PC-9 (cell line): ENCODE data around the gene WDR17. TPM values are rescaled to one million over a fixed set of nuclear protein-coding genes. Genes with fewer than 3 reads are reported as not detected.
"Not testable (repeated sequence)": the region's sequence is repeated elsewhere in the genome, so short reads cannot be mapped to it uniquely, and the experiment has no call there.

Experiments
- BruUV-seq: library from RNA; stranded (reverse); fragments of 400-500 nt; replicated peaks from 2 replicates; lab custom pipeline; 2021; lab: Mats Ljungman, UMichigan
- CTCF ChIA-PET: fragments of 300-600 bp; sonication (Branson Sonifier 250); formaldehyde crosslinking; loops from one replicate; lab custom pipeline; 2022; ENCODE audit warnings: antibody characterized with exemption; lab: Charles Lee
- POLR2A ChIA-PET: fragments of 300-600 bp; sonication (Branson Sonifier 250); formaldehyde crosslinking; loops from one replicate; lab custom pipeline; 2022; ENCODE audit warnings: antibody characterized with exemption; ENCODE audit not compliant: unreplicated experiment; lab: Charles Lee
- DNase-seq, 2 experiments: peaks; one replicate each; pipeline versions ENCODE4 v3.0.0 to v3.0.0-alpha.2; 2015 to 2022; ENCODE audit warnings: mixed read lengths in 1 of 2
- H2AFZ ChIP-seq: fragments of 200-600 bp; sonication (generic); 2 replicates; pipeline ENCODE4 v1.8.1; 2017; ENCODE audit warnings: antibody characterized with exemption
- H3F3A ChIP-seq: fragments of 200-600 bp; sonication (generic); 2 replicates; pipeline ENCODE4 v1.8.1; 2017; ENCODE audit warnings: antibody characterized with exemption, mild to moderate bottlenecking, low read depth; ENCODE audit not compliant: insufficient read depth
- H3K27ac ChIP-seq: fragments of 200-600 bp; sonication (generic); 2 replicates; pipeline ENCODE4 v1.6.1; 2016; ENCODE audit warnings: mixed run types
- H3K27me3 ChIP-seq: fragments of 200-600 bp; sonication (generic); 2 replicates; pipeline ENCODE4 v1.6.1; 2016; ENCODE audit warnings: low read depth, mixed run types; ENCODE audit not compliant: insufficient read depth
- H3K36me3 ChIP-seq: fragments of 200-600 bp; sonication (generic); 2 replicates; pipeline ENCODE4 v1.6.1; 2016; ENCODE audit warnings: low read depth, mixed run types
- H3K4me1 ChIP-seq: fragments of 200-600 bp; sonication (generic); replicated peaks from 2 replicates; pipeline ENCODE4 v1.6.1; 2016; ENCODE audit warnings: mixed run types; ENCODE audit not compliant: insufficient read depth
- H3K4me2 ChIP-seq: fragments of 200-600 bp; sonication (generic); 2 replicates; pipeline ENCODE4 v1.6.1; 2017; ENCODE audit warnings: mixed run types
- H3K4me3 ChIP-seq: fragments of 200-600 bp; sonication (generic); 2 replicates; pipeline ENCODE4 v1.6.1; 2016; ENCODE audit warnings: mixed run types
- H3K79me2 ChIP-seq: fragments of 200-600 bp; sonication (generic); 2 replicates; pipeline ENCODE4 v1.6.1; 2017; ENCODE audit warnings: low read depth, mixed run types
- H3K9me2 ChIP-seq: fragments of 200-600 bp; sonication (generic); 2 replicates; pipeline ENCODE4 v1.8.1; 2017; ENCODE audit warnings: mild to moderate bottlenecking; ENCODE audit not compliant: insufficient read depth
- H3K9me3 ChIP-seq: fragments of 200-600 bp; sonication (generic); 2 replicates; pipeline ENCODE4 v1.8.1; 2016; ENCODE audit warnings: low read depth; ENCODE audit not compliant: insufficient read depth
- H4K20me1 ChIP-seq: fragments of 200-600 bp; sonication (generic); 2 replicates; pipeline ENCODE4 v1.8.1; 2017; ENCODE audit not compliant: insufficient read depth
- EZH2 ChIP-seq: fragments of 200-600 bp; sonication (generic); IDR thresholded peaks from 2 replicates; pipeline ENCODE4 v1.8.0; 2017; ENCODE audit warnings: antibody characterized with exemption, low read depth
- intact Hi-C: fragments of 100-400 bp; cut with micrococcal nuclease; formaldehyde crosslinking; loops from one replicate; pipeline ENCODE4 v1.10.0; 2022; ENCODE audit not compliant: unreplicated experiment
- total RNA-seq: library from RNA; stranded (reverse); gene quantifications from 2 replicates; pipeline ENCODE4 v1.2.3, GENCODE V29; 2021
- TF ChIP-seq, protein P1 (sequence below): fragments of 200-600 bp; sonication (generic); conservative IDR thresholded peaks from 2 replicates; pipeline ENCODE4 v1.6.1; 2017; ENCODE audit warnings: mixed run types, antibody characterized with exemption, mild to moderate bottlenecking, moderate library complexity

The WDR17 gene
- total RNA-seq, 1 experiment from 2014 or later: 2.2 TPM

- H3K9me2 ChIP-seq: no peaks in the 10 kb centered on the region
- H3K4me1 ChIP-seq: no peaks in the 10 kb centered on the region
- no peak overlapping the region for H2AFZ ChIP-seq
- TF ChIP-seq, protein P1, sequence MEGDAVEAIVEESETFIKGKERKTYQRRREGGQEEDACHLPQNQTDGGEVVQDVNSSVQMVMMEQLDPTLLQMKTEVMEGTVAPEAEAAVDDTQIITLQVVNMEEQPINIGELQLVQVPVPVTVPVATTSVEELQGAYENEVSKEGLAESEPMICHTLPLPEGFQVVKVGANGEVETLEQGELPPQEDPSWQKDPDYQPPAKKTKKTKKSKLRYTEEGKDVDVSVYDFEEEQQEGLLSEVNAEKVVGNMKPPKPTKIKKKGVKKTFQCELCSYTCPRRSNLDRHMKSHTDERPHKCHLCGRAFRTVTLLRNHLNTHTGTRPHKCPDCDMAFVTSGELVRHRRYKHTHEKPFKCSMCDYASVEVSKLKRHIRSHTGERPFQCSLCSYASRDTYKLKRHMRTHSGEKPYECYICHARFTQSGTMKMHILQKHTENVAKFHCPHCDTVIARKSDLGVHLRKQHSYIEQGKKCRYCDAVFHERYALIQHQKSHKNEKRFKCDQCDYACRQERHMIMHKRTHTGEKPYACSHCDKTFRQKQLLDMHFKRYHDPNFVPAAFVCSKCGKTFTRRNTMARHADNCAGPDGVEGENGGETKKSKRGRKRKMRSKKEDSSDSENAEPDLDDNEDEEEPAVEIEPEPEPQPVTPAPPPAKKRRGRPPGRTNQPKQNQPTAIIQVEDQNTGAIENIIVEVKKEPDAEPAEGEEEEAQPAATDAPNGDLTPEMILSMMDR: no peak
- TF ChIP-seq EZH2: no peak
- POLR2A ChIA-PET: no interaction called here
- no peak overlapping the region for H3K4me2 ChIP-seq
- intact Hi-C loops: no loop called here
- H3K27ac ChIP-seq: no peak overlapping the region
- CTCF ChIA-PET: no interaction called here
- no peaks in the 10 kb centered on the region for H3K9me3 ChIP-seq
- no peak overlapping the region for H3K4me3 ChIP-seq
- no peaks in the 10 kb centered on the region for H3F3A ChIP-seq
- H3K36me3 ChIP-seq: no peaks in the 10 kb centered on the region
- BruUV-seq: no TSS peak
- H4K20me1 ChIP-seq: no peaks in the 10 kb centered on the region
- no peak for DNase-seq
- H3K27me3 ChIP-seq: no peaks in the 10 kb centered on the region
- H3K79me2 ChIP-seq: no peaks in the 10 kb centered on the region
Measured at GRCh38 chr4:176210101-176210500, 144.5 kb downstream of the WDR17 start.

DNA sequence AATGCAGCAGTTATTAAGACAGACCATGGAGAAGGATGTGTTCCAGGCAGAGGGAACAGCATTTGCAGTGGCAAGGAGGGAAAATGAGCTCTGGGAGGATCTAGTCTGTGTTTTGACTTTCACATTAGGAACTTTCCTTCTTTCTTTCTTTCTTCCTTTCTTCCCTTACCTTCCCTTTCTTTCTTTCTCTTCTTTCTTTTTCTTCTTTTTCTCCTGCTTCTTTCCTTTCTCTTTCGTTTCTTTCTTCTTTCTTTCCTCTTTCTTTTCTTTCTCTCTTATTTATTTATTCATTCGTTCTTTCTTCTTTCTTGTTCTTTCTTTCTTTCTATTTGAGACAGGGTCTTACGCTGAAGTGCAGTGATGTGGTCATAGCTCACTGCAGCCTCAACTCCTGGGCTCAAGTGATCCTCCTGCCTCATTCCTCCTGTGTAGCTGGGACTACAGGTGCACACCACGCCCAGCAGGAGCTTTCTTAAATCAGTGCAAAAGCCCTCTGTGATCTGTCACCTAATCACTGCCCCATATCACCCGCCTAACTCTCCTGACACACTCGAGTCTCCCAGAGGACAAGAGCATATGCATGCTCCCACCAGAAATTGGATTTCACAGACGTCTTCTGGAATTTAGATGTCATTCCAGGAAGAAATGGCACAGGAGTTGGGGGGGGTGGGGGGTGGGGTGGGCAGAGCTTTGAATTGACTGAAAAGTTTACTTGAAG, 145.1 kb downstream of the WDR17 start:
- Histone ChIP-seq H3K27me3 (no peaks in the 10 kb centered on the region), H3K27ac (no peak overlapping the region), H3K9me3 (no peaks in the 10 kb centered on the region), H3K36me3 (no peaks in the 10 kb centered on the region), H3K9me2 (no peaks in the 10 kb centered on the region), H3K4me3 (no peak overlapping the region), H3K79me2 (no peaks in the 10 kb centered on the region), H3K4me1 (no peaks in the 10 kb centered on the region), H3K4me2 (no peak overlapping the region), H3F3A (no peaks in the 10 kb centered on the region), H2AFZ (no peak overlapping the region), H4K20me1 (no peaks in the 10 kb centered on the region)
- no TSS peak for BruUV-seq
- intact Hi-C loops: no loop called here
- ChIA-PET POLR2A (no interaction called here), CTCF (no interaction called here)
- no peak for TF ChIP-seq EZH2
- TF ChIP-seq, protein P1: no peak
- no peak for DNase-seq

DNA sequence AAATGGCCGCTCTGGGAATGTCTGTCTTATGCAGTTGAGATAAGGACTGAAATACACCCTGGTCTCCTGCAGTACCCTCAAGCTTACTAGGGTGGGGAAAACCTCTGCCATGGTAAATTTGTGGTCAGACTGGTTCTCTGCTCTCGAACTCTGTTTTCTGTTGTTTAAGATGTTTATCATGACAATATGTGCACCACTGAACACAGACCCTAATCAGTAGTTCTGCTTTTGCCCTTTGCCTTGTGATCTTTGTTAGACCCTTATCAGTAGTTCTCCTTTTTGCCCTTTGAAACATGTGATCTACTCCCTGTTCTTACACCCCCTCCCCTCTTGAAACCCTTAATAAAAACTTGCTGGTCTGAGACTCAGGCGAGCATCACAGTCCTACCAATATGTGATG, 146.7 kb downstream of the WDR17 start:
- BruUV-seq, H3K4me3 ChIP-seq, H3K9me3 ChIP-seq, H2AFZ ChIP-seq, H3K27ac ChIP-seq, intact Hi-C loops, H3K4me2 ChIP-seq, H3K4me1 ChIP-seq, CTCF ChIA-PET, POLR2A ChIA-PET, H3K9me2 ChIP-seq, H3F3A ChIP-seq, DNase-seq, H3K27me3 ChIP-seq, H4K20me1 ChIP-seq, H3K79me2 ChIP-seq, H3K36me3 ChIP-seq: not testable (repeated sequence)

GRCh38 chr4:176217510-176217909, 151.9 kb downstream of the WDR17 start:
- Histone ChIP-seq H3K27me3 (no peaks in the 10 kb centered on the region), H3K27ac (no peak overlapping the region), H2AFZ (no peak overlapping the region), H3K4me2 (no peak overlapping the region), H3K4me1 (no peaks in the 10 kb centered on the region), H3K4me3 (no peak overlapping the region), H3K9me3 (no peaks in the 10 kb centered on the region), H3F3A (no peaks in the 10 kb centered on the region), H4K20me1 (no peaks in the 10 kb centered on the region), H3K9me2 (no peaks in the 10 kb centered on the region), H3K36me3 (no peaks in the 10 kb centered on the region), H3K79me2 (no peaks in the 10 kb centered on the region)
- ChIA-PET CTCF (no interaction called here), POLR2A (no interaction called here)
- TF ChIP-seq, protein P1: no peak
- no peak for TF ChIP-seq EZH2
- BruUV-seq: no TSS peak
- intact Hi-C loops: no loop called here
- DNase-seq: no peak
